Hepatocyte (in vitro differentiated cells): ENCODE measurements around the gene TAPBP. TPM values are rescaled to one million over a fixed set of nuclear protein-coding genes. Genes with fewer than 3 reads are reported as not detected.

Source experiments
- DNase-seq: peaks from one replicate; pipeline ENCODE4 v3.0.0-alpha.2; 2016; ENCODE audit warnings: low spot score
- H2AFZ ChIP-seq: fragments of 200-600 bp; sonication (generic); 2 replicates; pipeline ENCODE4 v1.6.0; 2016; ENCODE audit warnings: antibody characterized with exemption, mild to moderate bottlenecking
- H3K27ac ChIP-seq: fragments of 200-600 bp; sonication (generic); 2 replicates; pipeline ENCODE4 v1.5.1; 2016; ENCODE audit warnings: mild to moderate bottlenecking
- H3K27me3 ChIP-seq: fragments of 200-600 bp; sonication (generic); 2 replicates; pipeline ENCODE4 v1.6.1; 2016
- H3K36me3 ChIP-seq: fragments of 200-600 bp; sonication (generic); replicated peaks from 2 replicates; pipeline ENCODE4 v1.5.1; 2016; ENCODE audit warnings: low read depth; ENCODE audit not compliant: insufficient read depth
- H3K4me1 ChIP-seq: fragments of 200-600 bp; sonication (generic); 2 replicates; pipeline ENCODE4 v1.5.1; 2016; ENCODE audit warnings: mild to moderate bottlenecking, moderate library complexity; ENCODE audit not compliant: insufficient read depth
- H3K4me2 ChIP-seq: fragments of 200-600 bp; sonication (generic); 2 replicates; pipeline ENCODE4 v1.6.0; 2016
- H3K4me3 ChIP-seq: fragments of 200-600 bp; sonication (generic); 2 replicates; pipeline ENCODE4 v1.5.1; 2016; ENCODE audit warnings: mild to moderate bottlenecking
- H3K79me2 ChIP-seq: fragments of 200-600 bp; sonication (generic); 2 replicates; pipeline ENCODE4 v1.6.0; 2017; ENCODE audit warnings: mild to moderate bottlenecking
- H3K9me2 ChIP-seq: fragments of 200-600 bp; sonication (generic); replicated peaks from 2 replicates; pipeline ENCODE4 v1.6.0; 2017; ENCODE audit warnings: mild to moderate bottlenecking; ENCODE audit not compliant: insufficient read depth
- H3K9me3 ChIP-seq: fragments of 200-600 bp; sonication (generic); 2 replicates; pipeline ENCODE4 v1.5.1; 2016; ENCODE audit warnings: low read depth, mild to moderate bottlenecking
- H4K20me1 ChIP-seq: fragments of 200-600 bp; sonication (generic); 2 replicates; pipeline ENCODE4 v1.6.0; 2016; ENCODE audit warnings: mild to moderate bottlenecking; ENCODE audit not compliant: insufficient read depth, poor library complexity, severe bottlenecking
- CTCF ChIP-seq: fragments of 200-600 bp; sonication (generic); IDR thresholded peaks from 2 replicates; pipeline ENCODE4 v1.5.1; 2016; ENCODE audit warnings: antibody characterized with exemption, mild to moderate bottlenecking; ENCODE audit not compliant: poor library complexity
- EZH2 ChIP-seq: fragments of 200-600 bp; sonication (generic); IDR thresholded peaks from 2 replicates; pipeline ENCODE4 v1.6.1; 2016; ENCODE audit warnings: antibody characterized with exemption, mild to moderate bottlenecking, borderline replicate concordance
- EZH2phosphoT487 ChIP-seq: fragments of 200-600 bp; sonication (generic); IDR thresholded peaks from one replicate; pipeline ENCODE4 v1.6.1; 2018; ENCODE audit warnings: antibody characterized with exemption, mild to moderate bottlenecking, low read depth, moderate library complexity; ENCODE audit not compliant: unreplicated experiment, severe bottlenecking
- WGBS: methylation state at CpG from one replicate; pipeline ENCODE4 v1.1.6; 2016; ENCODE audit warnings: low lambda C conversion rate; ENCODE audit errors: missing lambda C conversion rate; 5-methylcytosine and 5-hydroxymethylcytosine counted together
- polyA plus RNA-seq: library from polyadenylated mRNA; unstranded; fragments of >200 nt; fragmentation: Nextera tagmentation; extraction: Ambion mirVana; gene quantifications from 2 replicates; pipeline ENCODE4 v1.2.1, GENCODE V29; 2016
- total RNA-seq: library from RNA; depleted of rRNA; stranded (reverse); fragments of >200 nt; gene quantifications from 2 replicates; pipeline ENCODE4 v1.2.3, GENCODE V29; 2014

TAPBP gene
- total and polyA plus RNA-seq, 2 experiments from 2014 or later, result 59.3 to 108 TPM

- H3K4me1 ChIP-seq, result peaks cover 54% of the 10 kb centered on the region
- H3K9me2 ChIP-seq, result no peaks in the 10 kb centered on the region
- DNase-seq, result no peak
- 73% methylated on average over 14 of the region's 14 CpGs for WGBS
- peaks cover 3% of the 10 kb centered on the region for H3K36me3 ChIP-seq
- no peaks in the 10 kb centered on the region for H3K27me3 ChIP-seq
- no peak overlapping the region for H2AFZ ChIP-seq
- H3K9me3 ChIP-seq, result no peaks in the 10 kb centered on the region
- H4K20me1 ChIP-seq, result peaks cover 29% of the 10 kb centered on the region
- H3K27ac ChIP-seq, result peak overlapping the region; percentile 1
- TF ChIP-seq EZH2phosphoT487 (no peak), CTCF (no peak), EZH2 (no peak)
- peak overlapping the region; percentile 91 for H3K4me2 ChIP-seq
- peaks cover 52% of the 10 kb centered on the region for H3K79me2 ChIP-seq
- no peak overlapping the region for H3K4me3 ChIP-seq
Measured at GRCh38 chr6:33273924-33274902, 39.7 kb downstream of the TAPBP start.

GRCh38 chr6:33273129-33273923 is 40.6 kb downstream of the TAPBP start:
- WGBS, result 61% methylated on average over 11 of the region's 11 CpGs
- Histone ChIP-seq H3K9me3 (no peaks in the 10 kb centered on the region), H4K20me1 (peaks cover 29% of the 10 kb centered on the region), H3K9me2 (no peaks in the 10 kb centered on the region), H3K4me1 (peaks cover 54% of the 10 kb centered on the region), H3K27me3 (no peaks in the 10 kb centered on the region), H3K36me3 (peaks cover 4% of the 10 kb centered on the region), H3K4me3 (peak overlapping the region; percentile 73), H2AFZ (no peak overlapping the region), H3K79me2 (peaks cover 52% of the 10 kb centered on the region), H3K4me2 (peak overlapping the region; percentile 91), H3K27ac (peak overlapping the region; percentile 86)
- no peak for TF ChIP-seq CTCF
- no peak for TF ChIP-seq EZH2phosphoT487
- TF ChIP-seq EZH2, result no peak
- DNase-seq, result no peak

GRCh38 chr6:33272275-33273128 is 41.4 kb downstream of the TAPBP start:
- DNase-seq, result no peak
- H2AFZ ChIP-seq, result no peak overlapping the region
- 7% methylated on average over 22 of the region's 22 CpGs for WGBS
- no peaks in the 10 kb centered on the region for H3K9me2 ChIP-seq
- peak overlapping the region; percentile 73 for H3K4me3 ChIP-seq
- peaks cover 29% of the 10 kb centered on the region for H4K20me1 ChIP-seq
- H3K27me3 ChIP-seq, result no peaks in the 10 kb centered on the region
- no peaks in the 10 kb centered on the region for H3K9me3 ChIP-seq
- TF ChIP-seq EZH2phosphoT487 (no peak), CTCF (no peak), EZH2 (no peak)
- peaks cover 47% of the 10 kb centered on the region for H3K4me1 ChIP-seq
- peaks cover 52% of the 10 kb centered on the region for H3K79me2 ChIP-seq
- peak overlapping the region; percentile 86 for H3K27ac ChIP-seq
- peaks cover 4% of the 10 kb centered on the region for H3K36me3 ChIP-seq
- peak overlapping the region; percentile 91 for H3K4me2 ChIP-seq
